ENCODE measurements around the gene CWF19L1.
"Not testable (repeated sequence)": the region's sequence is repeated elsewhere in the genome, so short reads cannot be mapped to it uniquely, and the experiment has no call there.

Gene CWF19L1

GRCh38 chr10:100297242-100297641 lies 29.8 kb upstream of the CWF19L1 start:
- H3F3A ChIP-seq (ENCODE audit: low read depth) = no peaks in the 10 kb centered on the region
- H3K9me2 ChIP-seq (replicated peaks; ENCODE audit: low read depth, low read length) = no peaks in the 10 kb centered on the region
- H3K4me2 ChIP-seq (ENCODE audit: low read depth, low read length, poor library complexity, severe bottlenecking) = no peak overlapping the region
- H3K79me2 ChIP-seq (ENCODE audit: insufficient read depth, low read length) = no peaks in the 10 kb centered on the region
- peaks cover 6% of the 10 kb centered on the region for H3K27me3 ChIP-seq (ENCODE audit: insufficient read depth, low read length, poor library complexity, severe bottlenecking)
- H4K20me1 ChIP-seq (ENCODE audit: insufficient read depth, low read length, poor library complexity, severe bottlenecking) = no peaks in the 10 kb centered on the region
- no peak overlapping the region for H2AFZ ChIP-seq (ENCODE audit: low read length)
- no peak for TF ChIP-seq CTCF (conservative IDR thresholded peaks at IDR 0.05; ENCODE audit: low read length)
- no peak for TF ChIP-seq EZH2phosphoT487 (IDR thresholded peaks at IDR 0.05; ENCODE audit: borderline replicate concordance)
- no peak overlapping the region for H3K4me3 ChIP-seq (ENCODE audit: low read length, poor library complexity, severe bottlenecking)
- H3K36me3 ChIP-seq (ENCODE audit: insufficient read depth, low read length) = no peaks in the 10 kb centered on the region
- H3K9me3 ChIP-seq (ENCODE audit: insufficient read depth, low read depth, low read length) = no peaks in the 10 kb centered on the region
- no peak overlapping the region for H3K9ac ChIP-seq (ENCODE audit: low read depth, low read length, poor library complexity, severe bottlenecking)
- H3K4me1 ChIP-seq (ENCODE audit: insufficient read depth, low read length, poor library complexity, severe bottlenecking) = no peaks in the 10 kb centered on the region

- no peaks in the 10 kb centered on the region for H4K20me1 ChIP-seq (ENCODE audit: insufficient read depth, low read length, poor library complexity, severe bottlenecking)
- no peaks in the 10 kb centered on the region for H3K4me1 ChIP-seq (ENCODE audit: insufficient read depth, low read length, poor library complexity, severe bottlenecking)
Observed at GRCh38 chr10:100293066-100293465, 25.6 kb upstream of the CWF19L1 start.

GRCh38 chr10:100292300-100292699 lies 24.9 kb upstream of the CWF19L1 start:
- H2AFZ ChIP-seq (ENCODE audit: low read length); H3K9me3 ChIP-seq (ENCODE audit: insufficient read depth, low read depth, low read length); H3K4me1 ChIP-seq (ENCODE audit: insufficient read depth, low read length, poor library complexity, severe bottlenecking); H3K27me3 ChIP-seq (ENCODE audit: insufficient read depth, low read length, poor library complexity, severe bottlenecking); H3F3A ChIP-seq (ENCODE audit: low read depth); H3K4me2 ChIP-seq (ENCODE audit: low read depth, low read length, poor library complexity, severe bottlenecking); H3K9ac ChIP-seq (ENCODE audit: low read depth, low read length, poor library complexity, severe bottlenecking); H3K36me3 ChIP-seq (ENCODE audit: insufficient read depth, low read length); H3K9me2 ChIP-seq (replicated peaks; ENCODE audit: low read depth, low read length); H4K20me1 ChIP-seq (ENCODE audit: insufficient read depth, low read length, poor library complexity, severe bottlenecking); H3K4me3 ChIP-seq (ENCODE audit: low read length, poor library complexity, severe bottlenecking); H3K79me2 ChIP-seq (ENCODE audit: insufficient read depth, low read length): not testable (repeated sequence)

More at GRCh38 chr10:100293066-100293465, 25.6 kb upstream of the CWF19L1 start:
- no peaks in the 10 kb centered on the region for H3F3A ChIP-seq (ENCODE audit: low read depth)
- TF ChIP-seq EZH2phosphoT487 (IDR thresholded peaks at IDR 0.05; ENCODE audit: borderline replicate concordance) (no peak), CTCF (conservative IDR thresholded peaks at IDR 0.05; ENCODE audit: low read length) (no peak)
- H3K4me2 ChIP-seq (ENCODE audit: low read depth, low read length, poor library complexity, severe bottlenecking) = no peak overlapping the region
- H3K9me3 ChIP-seq (ENCODE audit: insufficient read depth, low read depth, low read length) = no peaks in the 10 kb centered on the region
- peaks cover 3% of the 10 kb centered on the region for H3K27me3 ChIP-seq (ENCODE audit: insufficient read depth, low read length, poor library complexity, severe bottlenecking)
- H3K79me2 ChIP-seq (ENCODE audit: insufficient read depth, low read length) = no peaks in the 10 kb centered on the region
- H3K4me3 ChIP-seq (ENCODE audit: low read length, poor library complexity, severe bottlenecking) = no peak overlapping the region
- H3K9me2 ChIP-seq (replicated peaks; ENCODE audit: low read depth, low read length) = no peaks in the 10 kb centered on the region
- H3K9ac ChIP-seq (ENCODE audit: low read depth, low read length, poor library complexity, severe bottlenecking) = no peak overlapping the region
- H2AFZ ChIP-seq (ENCODE audit: low read length) = no peak overlapping the region
- H3K36me3 ChIP-seq (ENCODE audit: insufficient read depth, low read length) = no peaks in the 10 kb centered on the region

- no peaks in the 10 kb centered on the region for H3K36me3 ChIP-seq (ENCODE audit: insufficient read depth, low read length)
- H2AFZ ChIP-seq (ENCODE audit: low read length) = no peak overlapping the region
- no peaks in the 10 kb centered on the region for H3K9me3 ChIP-seq (ENCODE audit: insufficient read depth, low read depth, low read length)
- no peaks in the 10 kb centered on the region for H3K9me2 ChIP-seq (replicated peaks; ENCODE audit: low read depth, low read length)
- peaks cover 7% of the 10 kb centered on the region for H3K4me1 ChIP-seq (ENCODE audit: insufficient read depth, low read length, poor library complexity, severe bottlenecking)
- H3K4me2 ChIP-seq (ENCODE audit: low read depth, low read length, poor library complexity, severe bottlenecking) = no peak overlapping the region
- no peaks in the 10 kb centered on the region; the same call in 1 of the 2 replicates for H3K79me2 ChIP-seq (ENCODE audit: insufficient read depth, low read length)
- no peaks in the 10 kb centered on the region for H3K27me3 ChIP-seq (ENCODE audit: insufficient read depth, low read length, poor library complexity, severe bottlenecking)
- no peak for TF ChIP-seq EZH2phosphoT487 (IDR thresholded peaks at IDR 0.05; ENCODE audit: borderline replicate concordance)
- TF ChIP-seq CTCF (conservative IDR thresholded peaks at IDR 0.05; ENCODE audit: low read length) = no peak
- no peak overlapping the region for H3K4me3 ChIP-seq (ENCODE audit: low read length, poor library complexity, severe bottlenecking)
- H3F3A ChIP-seq (ENCODE audit: low read depth) = no peaks in the 10 kb centered on the region
- no peaks in the 10 kb centered on the region for H4K20me1 ChIP-seq (ENCODE audit: insufficient read depth, low read length, poor library complexity, severe bottlenecking)
- H3K9ac ChIP-seq (ENCODE audit: low read depth, low read length, poor library complexity, severe bottlenecking) = no peak overlapping the region
Observed at GRCh38 chr10:100291356-100291755, 23.9 kb upstream of the CWF19L1 start.

Data from Loucy (cell line).